AG08396 (cell line): Measurements from ENCODE around the gene S100A7.
"Not testable (repeated sequence)": the region's sequence is repeated elsewhere in the genome, so short reads cannot be mapped to it uniquely, and the experiment has no call there.

Experiments
- DNase-seq: peaks from one replicate; pipeline ENCODE4 v3.0.0; 2012; ENCODE audit warnings: low spot score, mixed read lengths

The S100A7 gene

DNA sequence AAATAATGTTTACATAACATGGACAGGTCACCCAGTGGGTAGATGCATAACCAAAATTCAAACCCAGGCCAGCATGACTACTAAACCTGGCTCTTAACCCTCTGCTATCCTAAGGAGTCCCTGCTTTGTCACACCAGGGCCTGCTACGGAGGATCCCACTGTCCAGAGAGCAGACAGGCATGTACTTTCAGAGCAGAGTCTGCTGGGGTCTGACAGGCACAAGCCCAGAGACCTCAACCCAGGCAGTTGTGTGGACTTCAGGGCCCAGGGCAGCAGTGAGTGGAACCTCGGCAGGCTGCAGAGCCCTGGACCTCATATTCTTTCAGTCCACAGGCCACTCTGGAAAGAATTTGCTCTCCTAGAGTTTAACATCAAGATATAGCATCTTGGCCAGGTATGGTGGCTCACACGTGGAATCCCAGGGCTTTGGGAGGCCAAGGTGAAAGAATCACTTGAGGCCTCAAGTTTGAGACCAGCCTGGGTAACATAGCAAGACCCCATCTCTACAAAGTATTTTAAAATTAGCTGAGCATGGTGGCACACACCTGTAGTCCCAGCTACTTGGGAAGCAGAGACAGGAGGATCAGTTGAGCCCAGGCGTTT lies 16.1 kb upstream of the S100A7 start:
- no peak for DNase-seq

DNA sequence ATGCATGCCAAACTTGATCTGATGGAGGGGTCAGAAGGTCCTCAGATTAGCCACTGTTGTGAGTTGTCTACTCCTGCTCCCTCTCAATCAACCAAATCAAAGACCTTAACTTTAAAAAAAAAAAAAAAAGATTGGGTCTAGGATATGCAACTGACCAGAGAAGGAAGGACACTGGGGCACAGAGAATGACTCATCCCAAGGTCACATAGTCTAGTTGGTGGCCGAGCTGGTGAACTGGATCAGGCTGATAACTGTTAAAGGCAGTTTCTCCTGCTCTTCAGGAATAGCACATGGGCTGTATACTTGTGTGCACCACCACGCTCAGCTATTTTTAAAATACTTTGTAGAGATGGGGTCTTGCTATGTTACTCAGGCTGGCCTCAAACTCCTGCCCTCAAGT lies 14.8 kb upstream of the S100A7 start:
- no peak for DNase-seq

DNA sequence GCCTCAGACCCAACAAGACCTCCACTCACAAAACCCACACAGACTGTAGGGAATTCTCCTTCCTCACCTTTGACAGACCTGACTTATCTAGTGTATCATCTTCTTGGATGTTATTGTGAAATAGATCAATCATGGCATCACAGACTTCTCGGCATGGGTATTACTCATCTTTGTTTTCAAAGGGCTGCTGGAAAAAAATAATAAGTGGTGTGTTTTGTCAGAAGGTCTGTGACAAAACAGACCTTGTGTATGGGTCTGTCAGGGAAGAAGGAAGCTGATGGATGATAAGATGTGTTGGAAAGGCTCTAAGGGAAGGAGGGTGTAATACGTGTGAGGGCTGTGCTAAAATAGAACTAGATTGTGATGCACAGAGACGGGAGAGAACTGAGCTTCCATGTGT lies 13.9 kb upstream of the S100A7 start:
- DNase-seq, result no peak

DNA sequence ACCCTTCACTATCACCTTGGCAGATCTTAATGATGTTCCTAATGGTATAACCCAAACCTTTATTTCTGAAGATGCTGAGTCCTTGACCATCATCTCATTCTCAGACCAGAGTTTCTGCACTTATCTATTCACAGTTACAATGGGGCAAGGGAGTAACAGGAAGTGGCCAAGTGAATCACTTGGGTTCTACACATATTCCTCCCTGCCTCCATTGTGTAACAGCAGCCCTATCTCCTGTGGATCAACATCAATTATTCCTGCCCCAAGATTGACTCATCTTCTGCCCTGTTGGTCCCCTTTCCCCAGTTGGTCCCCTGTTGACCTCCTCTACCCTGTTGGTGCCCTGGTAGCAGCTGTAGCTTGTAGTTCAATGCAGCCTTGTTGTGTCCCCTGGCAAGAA lies 10.3 kb upstream of the S100A7 start:
- no peak for DNase-seq

DNA sequence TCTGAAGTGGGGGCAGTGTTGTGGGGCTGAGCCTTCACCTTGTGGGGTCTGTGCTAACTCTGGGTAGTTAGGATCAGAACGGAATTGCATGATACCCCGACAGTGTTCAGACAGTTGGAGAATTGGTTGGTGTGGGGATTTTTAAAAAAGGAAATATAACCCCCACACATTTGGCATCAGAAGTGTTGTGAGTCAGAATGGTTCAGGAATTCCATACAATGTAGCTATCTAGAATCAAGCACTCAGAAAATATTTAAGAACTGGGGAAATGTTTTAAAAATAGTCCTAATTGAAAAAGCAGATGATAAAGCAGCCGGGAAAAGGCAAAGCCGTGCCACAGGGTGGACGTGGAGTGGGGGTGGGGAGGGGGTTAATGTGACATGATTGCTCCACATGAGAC lies 6.5 kb upstream of the S100A7 start:
- no peak for DNase-seq

DNA sequence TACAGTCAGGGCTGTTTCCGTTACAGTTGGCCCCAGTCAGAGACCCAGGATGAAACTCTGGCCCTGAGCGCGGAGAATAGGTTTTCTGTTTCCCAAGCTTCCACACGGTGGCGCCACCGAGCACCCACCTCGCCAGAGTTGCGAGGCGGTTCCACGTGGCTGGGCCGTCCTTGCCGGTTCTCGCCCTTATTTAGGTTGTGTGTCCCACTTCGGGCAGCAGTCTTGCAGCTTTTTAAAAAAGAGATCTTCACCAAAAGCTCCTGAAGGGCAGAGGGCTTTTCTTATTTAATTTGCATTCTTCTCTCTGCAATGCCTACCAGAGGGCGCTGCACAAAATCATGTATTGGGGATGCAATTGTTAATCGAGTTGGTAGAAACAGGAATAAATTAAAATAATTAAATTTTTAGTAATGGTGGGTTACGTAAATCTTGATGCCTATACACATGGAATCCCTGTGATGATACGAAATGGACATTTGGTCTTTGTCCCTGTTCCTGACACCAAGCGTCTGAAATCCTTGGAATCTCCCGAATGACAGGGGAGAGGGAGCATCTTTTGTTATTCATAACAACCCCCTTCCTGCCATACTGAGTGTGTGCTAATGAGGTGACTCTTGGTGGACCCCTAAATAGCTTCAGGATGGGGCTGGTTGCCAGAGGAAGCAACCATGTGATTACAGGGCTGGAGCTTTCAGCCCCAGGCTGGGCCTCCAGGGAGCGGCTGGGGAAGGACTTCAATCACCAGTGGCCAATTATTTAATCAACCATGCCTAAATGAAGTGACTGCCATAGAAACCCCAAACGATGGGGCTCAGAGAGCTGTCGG lies 5.6 kb upstream of the S100A7 start:
- DNase-seq, result peak; percentile 69

DNA sequence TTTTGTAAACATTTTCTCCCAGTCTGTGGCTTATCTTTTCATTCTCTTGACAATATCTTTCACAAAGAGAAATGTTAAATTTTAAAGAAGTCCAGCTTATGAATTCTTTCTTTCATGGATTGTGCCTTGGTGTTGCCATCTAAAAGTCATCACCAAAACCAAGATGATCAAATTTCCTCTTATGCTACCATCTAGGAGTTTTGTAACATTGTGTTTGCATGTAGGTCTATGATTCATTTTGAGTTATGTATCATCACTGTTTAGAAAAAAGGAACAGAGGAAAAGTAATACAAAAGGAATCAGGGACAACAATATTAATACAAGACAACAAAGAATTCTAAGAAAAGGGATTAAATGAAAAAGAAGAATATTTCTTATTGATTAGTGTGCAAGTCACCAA lies 2.3 kb upstream of the S100A7 start:
- not testable (repeated sequence) for DNase-seq

DNA sequence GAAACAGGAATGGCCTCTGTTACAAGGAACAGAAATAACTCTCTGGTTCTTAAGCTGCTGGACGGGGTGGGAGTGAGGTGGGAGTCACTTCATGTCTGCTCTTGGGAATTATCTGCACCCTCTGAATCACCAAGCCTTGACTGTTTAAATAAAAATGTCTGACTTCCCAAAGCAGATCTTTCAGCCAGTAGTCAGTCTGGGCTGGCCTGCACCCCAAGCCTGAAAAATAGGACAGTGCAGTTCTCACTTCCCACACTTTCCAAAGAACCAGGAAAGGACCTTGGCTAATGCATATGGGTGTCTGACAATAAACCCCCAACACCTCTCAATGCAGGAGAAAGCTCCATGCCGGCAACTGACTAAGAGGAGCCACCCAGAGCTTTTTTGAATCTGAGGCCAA lies 796 bp downstream of the S100A7 start:
- no peak for DNase-seq

DNA sequence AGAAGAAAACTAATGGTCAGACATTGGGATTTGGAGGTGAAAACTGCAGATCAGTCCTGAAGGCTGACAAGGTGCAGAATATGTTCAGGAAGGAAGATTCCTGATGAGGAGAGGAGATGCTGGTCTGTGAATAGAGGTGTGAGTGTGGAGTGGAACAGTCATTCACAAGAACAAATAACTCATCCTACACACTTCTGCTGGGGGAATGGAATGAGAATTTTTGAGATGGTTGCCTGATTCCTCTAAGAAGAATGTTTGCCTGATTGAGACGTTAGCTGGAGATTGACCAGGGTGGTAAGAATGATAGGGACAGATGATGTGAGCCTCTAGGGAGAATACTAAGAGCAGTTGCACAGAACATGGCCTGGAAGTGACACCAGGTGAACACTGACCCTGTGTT lies 4.1 kb downstream of the S100A7 start:
- DNase-seq, result no peak

DNA sequence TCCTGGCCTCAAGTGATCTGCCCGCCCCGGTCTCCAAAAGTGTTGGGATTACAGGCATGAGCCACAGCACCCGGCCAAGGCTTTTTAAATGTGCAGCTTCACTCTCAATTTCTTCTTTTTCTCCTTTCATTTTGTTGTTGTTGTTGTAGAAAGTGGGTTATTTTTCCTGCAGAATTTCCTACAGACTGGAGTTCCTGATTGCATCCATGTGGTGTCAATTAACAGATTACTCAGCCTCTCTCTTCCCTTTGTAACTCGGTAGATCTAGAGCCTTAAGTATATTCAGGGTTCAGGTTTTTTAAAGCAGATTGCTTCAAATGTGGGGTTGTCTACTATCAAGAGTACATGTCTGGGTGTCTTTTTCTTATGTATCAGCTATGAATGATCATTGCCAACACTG lies 11.6 kb downstream of the S100A7 start:
- DNase-seq, result not testable (repeated sequence)

DNA sequence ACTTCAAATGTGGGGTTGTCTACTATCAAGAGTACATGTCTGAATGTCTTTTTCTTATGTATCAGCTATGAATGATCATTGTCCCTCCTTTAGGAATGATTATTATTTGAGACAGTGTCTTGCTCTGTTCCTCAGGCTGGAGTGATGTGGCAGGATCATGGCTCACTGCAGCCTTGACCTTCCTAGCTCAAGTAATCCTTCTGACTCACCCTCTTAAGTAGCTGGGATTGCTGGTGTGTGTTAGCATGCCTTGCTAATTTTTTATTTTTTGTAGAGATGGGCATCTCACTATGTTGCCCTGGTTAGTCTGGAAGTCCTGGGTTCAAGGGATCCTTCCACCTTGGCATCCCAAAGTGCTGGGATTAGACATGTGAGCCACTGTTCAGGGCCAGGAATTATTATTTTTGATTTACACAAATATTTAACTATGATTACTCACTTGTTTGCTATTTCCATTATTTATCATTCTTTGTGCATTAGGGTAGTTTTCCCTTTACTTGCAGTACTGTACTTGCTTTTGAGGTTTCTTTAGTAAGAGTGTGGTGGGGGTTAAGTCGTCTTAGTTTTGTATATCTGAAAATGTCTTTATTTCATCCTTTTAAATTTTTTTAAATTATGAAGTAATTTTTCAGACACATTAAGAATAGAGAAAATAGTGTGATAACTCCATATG lies 12.8 kb downstream of the S100A7 start:
- peak; percentile 33 for DNase-seq

DNA sequence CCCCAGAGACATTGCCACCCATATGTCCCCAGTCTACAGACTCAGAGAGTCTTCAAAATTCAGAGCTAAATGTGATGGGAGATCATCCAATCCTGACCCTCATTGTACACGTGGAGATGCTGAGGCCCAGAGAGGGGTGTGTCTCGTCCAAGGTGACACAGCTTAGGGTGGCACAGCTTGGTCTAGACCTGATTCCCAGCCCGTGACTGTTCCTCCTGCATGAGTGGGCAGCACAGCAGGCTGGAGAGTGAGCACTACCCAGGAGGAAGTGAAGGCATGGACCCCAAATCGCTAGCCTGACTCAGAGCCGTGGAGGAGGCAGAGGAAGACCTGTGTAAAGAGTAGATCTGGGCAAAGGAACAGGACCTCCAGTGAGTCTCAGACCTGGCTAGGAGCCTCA lies 16.4 kb downstream of the S100A7 start:
- no peak for DNase-seq

DNA sequence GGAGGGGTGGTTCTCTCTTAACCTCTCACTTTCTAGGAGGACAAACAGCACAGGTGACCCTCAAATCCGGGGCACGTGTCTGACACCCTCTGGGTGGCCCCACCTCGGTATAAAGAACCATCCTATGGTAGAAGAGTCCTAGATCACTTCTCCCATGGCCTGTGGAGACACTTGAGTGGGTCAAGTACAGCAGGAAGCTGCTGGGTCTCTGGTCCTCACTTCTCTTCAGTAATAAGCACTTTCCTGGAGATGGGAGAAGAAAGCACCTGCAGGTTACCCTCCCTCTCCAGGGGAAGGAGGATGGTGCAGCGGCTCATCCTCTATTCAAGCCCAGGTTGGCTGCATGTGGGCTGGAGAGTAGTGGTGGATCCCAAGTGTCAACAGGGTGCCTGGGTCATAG lies 17.0 kb downstream of the S100A7 start:
- DNase-seq, result no peak

DNA sequence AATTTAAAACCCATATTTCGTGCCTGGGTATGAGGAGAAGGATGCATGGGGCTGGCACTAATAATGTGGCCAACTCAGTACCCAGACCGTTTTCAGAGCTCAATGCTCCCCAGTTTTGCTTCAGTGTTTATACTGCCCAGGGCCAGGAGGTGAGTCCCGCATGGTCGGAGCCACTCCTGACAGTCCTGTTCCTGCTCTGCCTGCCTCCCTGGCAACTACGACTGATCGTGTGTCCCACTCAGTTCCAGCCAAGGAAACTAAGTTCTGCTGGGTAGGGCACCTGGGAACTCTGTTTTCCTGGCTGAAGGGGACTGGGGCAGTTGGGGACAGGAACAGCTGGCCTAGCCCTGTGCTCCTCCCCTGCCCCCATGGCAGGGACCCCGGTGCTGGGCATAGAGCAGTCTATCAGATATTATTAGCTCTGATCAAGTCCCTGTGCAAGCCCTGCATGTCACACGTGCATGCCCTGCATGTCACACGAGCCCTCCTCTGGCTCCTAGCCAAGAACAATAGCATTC lies 19.2 kb downstream of the S100A7 start:
- DNase-seq, result no peak

DNA sequence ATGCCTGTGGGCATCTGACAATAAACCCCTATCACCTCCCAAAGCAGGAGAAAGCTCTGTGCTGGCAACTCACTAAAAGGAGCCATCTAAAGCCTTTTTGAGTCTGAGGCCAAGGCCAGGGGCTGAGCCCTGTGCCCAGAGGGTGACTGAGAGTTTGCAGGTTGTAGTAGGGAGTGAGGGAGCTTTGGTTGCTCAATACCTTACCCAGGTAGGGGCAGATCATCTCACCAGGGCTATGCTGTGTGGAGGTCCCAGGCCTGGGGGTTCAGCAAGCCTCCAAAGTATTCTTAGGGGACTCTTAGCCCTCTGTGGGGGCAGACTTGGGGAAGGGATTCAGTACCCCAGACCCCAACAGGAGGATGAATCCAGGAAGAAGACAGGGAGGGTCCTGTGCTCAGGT lies 21.2 kb downstream of the S100A7 start:
- no peak for DNase-seq

DNA sequence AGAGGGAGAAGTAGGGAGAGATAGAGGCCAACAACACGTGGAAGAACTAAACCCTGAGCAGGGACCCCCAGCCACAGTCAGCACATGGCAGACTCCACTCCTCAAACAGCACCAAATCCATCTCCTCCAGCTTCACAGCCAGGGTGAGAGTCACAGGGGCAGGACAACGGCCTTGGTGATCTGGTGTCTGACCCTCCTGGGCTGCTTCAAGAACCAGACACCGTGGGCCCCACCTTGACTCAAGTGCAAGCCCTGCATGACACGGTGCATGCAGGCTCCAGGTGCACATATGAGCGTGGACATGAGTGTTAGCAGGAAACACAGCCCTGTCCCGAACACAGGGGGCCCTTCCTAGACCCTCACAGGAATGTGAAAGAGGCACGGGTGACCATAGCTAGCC lies 21.9 kb downstream of the S100A7 start:
- no peak for DNase-seq

DNA sequence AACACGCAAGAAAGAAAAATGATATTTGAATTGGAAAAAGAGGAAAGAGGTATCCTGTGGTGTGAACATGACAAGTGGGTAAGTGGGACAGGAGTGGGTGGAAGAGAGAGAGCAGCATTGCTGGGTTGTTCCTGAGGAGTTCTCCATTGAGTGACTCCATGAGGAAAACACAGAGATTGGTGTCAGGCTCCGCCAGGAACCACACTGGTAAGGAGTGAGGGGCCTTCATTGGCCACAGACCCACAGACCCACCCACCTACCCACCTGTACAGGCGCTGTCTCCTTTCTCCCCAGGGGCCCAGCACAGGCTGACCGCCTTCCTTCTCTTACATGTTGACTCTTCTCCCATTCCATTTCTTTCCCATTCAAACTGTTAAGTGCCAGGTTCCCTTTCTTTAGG lies 23.2 kb downstream of the S100A7 start:
- DNase-seq, result no peak

DNA sequence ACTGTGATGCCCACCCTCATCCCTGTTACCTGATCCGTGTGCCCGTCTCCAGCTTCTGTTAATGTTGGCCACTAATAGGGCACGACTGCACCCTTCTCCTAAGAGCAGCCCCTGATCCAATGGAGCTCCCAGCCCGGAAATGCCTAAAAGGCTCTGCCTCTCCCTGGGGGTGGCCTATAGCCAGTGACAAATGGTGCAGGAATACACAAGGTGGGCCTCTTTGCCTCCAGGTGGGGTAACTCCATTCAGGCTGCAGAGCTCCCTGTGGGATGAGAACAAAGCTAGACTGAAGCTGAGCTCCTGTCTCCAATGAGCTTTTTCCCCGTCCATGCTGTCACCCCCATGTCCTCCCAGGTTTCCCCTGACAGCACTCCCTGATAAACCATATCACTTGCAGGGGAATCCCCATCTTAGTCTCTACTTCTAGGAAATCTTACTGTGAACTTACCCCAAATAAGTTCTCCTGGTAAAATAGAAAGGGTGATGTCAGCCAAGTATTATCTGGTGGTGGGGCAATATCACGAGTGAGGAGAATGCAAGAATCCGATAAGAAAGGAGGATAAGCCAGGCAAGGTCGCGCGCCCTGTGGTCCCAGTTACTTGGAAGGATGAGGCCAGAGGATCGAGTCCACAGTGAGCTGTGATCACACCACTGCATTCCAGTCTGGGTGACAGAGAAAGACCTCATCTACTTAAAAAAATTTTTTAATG lies 25.6 kb downstream of the S100A7 start:
- DNase-seq, result no peak

DNA sequence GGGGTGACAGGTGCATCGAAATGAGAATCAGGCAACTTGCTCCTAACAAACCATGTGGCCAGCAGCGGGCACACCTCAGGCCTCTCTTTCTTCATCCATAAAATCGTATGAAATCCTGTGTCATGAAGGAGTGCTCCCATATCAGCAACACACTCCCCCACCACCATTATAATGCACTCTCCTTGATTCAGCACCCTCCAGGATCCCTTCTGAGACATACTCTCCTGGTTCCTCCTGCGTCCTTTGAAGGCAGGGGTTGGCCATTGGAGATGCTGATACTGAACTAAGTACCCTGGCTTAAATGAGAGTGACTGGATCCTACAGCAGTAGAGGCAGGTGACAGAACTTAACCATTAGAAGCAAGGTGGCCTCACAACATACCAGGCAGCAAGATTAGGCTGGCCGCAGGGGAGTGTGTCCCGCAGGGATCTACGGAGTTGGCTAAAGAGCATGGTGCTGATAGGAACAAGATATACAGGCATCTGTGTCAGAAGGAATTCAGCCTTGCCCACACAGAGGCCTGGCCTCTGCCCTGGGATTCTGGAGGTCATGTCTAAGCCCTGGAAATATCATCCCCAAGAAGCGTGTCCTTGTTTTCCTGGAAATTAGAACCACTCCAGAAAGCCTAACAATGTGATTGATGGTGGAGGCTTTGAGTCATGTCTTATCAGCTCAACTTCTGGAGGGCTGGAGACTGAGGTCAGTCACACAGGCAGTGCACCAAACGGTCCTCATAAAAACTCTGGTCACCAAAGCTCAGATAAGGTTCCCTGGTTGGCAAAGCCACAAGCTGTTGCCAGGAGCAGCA lies 27.4 kb downstream of the S100A7 start:
- no peak for DNase-seq

DNA sequence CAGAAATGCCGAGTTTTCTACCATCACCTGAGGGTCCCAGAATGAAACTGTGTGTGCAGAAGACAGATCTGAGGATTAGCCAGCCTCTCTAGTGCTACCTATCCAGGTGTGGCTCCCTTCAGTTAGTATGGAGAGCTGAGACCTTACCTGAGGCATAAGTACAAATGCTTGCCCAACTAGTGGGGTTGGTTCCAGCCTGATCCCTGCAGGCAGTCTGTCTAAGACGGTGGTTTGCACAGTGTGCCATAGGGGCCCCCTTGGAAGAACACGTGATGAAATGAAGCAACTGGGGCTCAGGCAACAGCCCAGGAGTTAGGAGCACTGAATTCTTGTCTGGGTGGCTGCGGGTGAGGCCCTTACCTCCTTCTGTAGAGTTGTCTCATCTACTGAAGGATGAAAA lies 28.5 kb downstream of the S100A7 start:
- DNase-seq, result no peak

DNA sequence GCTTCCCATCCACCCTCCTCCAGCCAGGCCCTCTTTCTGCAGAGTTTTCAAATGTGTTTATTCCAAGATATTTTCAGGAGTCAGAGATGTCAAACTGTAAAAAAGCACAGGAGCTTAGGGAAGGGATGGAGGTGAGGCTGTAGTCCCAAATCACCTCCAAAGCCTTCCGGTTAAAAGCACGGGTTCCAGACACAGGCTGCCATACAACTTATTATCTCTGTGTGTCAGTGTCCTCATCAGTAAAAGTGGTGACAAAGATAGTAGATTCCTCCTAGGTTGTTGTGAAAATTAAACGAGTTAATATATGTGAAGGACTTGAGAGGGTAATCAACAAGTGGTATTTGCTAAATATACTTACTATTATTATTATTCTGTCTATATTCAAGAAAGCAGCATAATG lies 29.0 kb downstream of the S100A7 start:
- DNase-seq, result no peak

DNA sequence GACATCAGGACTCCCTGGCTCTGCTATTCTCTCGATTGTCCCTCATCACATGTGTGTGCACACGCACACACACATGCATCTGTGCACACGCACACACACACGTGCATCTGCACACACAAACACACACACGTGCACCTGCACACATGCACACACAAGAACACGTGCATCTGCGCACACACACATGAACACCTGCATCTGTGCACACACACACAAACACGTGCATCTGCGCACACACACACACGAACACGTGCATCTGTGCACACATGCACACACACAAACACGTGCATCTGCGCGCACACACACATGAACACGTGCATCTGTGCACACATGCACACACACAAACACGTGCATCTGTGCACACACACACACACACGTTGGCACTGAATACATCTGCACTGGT lies 29.4 kb downstream of the S100A7 start:
- DNase-seq, result no peak
